ENCODE data around the gene CDHR1. TPM values are rescaled to one million over a fixed set of nuclear protein-coding genes. Genes with fewer than 3 reads are reported as not detected.
"Not testable (repeated sequence)": the region's sequence is repeated elsewhere in the genome, so short reads cannot be mapped to it uniquely, and the experiment has no call there.

CDHR1 gene
- under 1 TPM; 0.17 to 0.51 TPM for total RNA-seq
- polyA plus RNA-seq: under 1 TPM; 0.07 to 0.10 TPM

GRCh38 chr10:84194424-84195043 lies at the start of gene CDHR1:
Gene CDHR1, plus strand, starts transcription at chr10:84194537. Its CDS starts 224 bp downstream, at chr10:84194761.
- Histone ChIP-seq H3K4me1 (ENCODE audit: control insufficient read depth in 4 of 4, insufficient read depth in 4 of 4, low read length in 3 of 4) (peaks cover 4 to 13% (median 7%) of the 10 kb centered on the region in 4 donors), H3K9me3 (ENCODE audit: control insufficient read depth in 4 of 4, low read length in 3 of 4) (no peaks in the 10 kb centered on the region), H3K27ac (ENCODE audit: low read depth in 1 of 2, low read length in 2 of 2) (no peak within 1 kb of the TSS), H3K4me3 (ENCODE audit: low read depth in 1 of 3, low read length in 3 of 3) (peak within 1 kb of the TSS in 2 of 3 donors; percentile 8 to 53), H3K9ac (ENCODE audit: low read depth in 1 of 2, low read length in 2 of 2) (no peak within 1 kb of the TSS), H3K27me3 (ENCODE audit: control insufficient read depth in 4 of 4, insufficient read depth in 4 of 4, low read length in 3 of 4) (peaks cover 0 to 11% (median 7%) of the 10 kb centered on the region in 4 donors), H3K36me3 (ENCODE audit: control insufficient read depth in 4 of 4, insufficient read depth in 3 of 4, low read depth in 1 of 4, low read length in 3 of 4) (no peaks in the 10 kb centered on the region)
- TF ChIP-seq EGR1 (IDR thresholded peaks at IDR 0.05; ENCODE audit: low read depth in 2 of 2): no peak
- TF ChIP-seq, protein P1, sequence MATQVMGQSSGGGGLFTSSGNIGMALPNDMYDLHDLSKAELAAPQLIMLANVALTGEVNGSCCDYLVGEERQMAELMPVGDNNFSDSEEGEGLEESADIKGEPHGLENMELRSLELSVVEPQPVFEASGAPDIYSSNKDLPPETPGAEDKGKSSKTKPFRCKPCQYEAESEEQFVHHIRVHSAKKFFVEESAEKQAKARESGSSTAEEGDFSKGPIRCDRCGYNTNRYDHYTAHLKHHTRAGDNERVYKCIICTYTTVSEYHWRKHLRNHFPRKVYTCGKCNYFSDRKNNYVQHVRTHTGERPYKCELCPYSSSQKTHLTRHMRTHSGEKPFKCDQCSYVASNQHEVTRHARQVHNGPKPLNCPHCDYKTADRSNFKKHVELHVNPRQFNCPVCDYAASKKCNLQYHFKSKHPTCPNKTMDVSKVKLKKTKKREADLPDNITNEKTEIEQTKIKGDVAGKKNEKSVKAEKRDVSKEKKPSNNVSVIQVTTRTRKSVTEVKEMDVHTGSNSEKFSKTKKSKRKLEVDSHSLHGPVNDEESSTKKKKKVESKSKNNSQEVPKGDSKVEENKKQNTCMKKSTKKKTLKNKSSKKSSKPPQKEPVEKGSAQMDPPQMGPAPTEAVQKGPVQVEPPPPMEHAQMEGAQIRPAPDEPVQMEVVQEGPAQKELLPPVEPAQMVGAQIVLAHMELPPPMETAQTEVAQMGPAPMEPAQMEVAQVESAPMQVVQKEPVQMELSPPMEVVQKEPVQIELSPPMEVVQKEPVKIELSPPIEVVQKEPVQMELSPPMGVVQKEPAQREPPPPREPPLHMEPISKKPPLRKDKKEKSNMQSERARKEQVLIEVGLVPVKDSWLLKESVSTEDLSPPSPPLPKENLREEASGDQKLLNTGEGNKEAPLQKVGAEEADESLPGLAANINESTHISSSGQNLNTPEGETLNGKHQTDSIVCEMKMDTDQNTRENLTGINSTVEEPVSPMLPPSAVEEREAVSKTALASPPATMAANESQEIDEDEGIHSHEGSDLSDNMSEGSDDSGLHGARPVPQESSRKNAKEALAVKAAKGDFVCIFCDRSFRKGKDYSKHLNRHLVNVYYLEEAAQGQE (IDR thresholded peaks at IDR 0.05): no peak
- TF ChIP-seq HNF4G (IDR thresholded peaks at IDR 0.05): no peak
- no peak for TF ChIP-seq FOXA2 (IDR thresholded peaks at IDR 0.05)
- TF ChIP-seq, protein P2, sequence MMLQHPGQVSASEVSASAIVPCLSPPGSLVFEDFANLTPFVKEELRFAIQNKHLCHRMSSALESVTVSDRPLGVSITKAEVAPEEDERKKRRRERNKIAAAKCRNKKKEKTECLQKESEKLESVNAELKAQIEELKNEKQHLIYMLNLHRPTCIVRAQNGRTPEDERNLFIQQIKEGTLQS (IDR thresholded peaks at IDR 0.05): no peak
- TF ChIP-seq RXRA (IDR thresholded peaks at IDR 0.05): no peak
- WGBS: 2% methylated on average over 61 of the region's 61 CpGs
- DNase-seq (ENCODE audit: low spot score): no peak

- H3K4me3 ChIP-seq (ENCODE audit: low read depth in 1 of 3, low read length in 3 of 3): no peak overlapping the region
- TF ChIP-seq CTCF (IDR thresholded peaks at IDR 0.05; ENCODE audit: low read depth, low read length, missing input control) (no peak), RXRA (IDR thresholded peaks at IDR 0.05) (peak in 1 of 2 donors; percentile 15)
- TF ChIP-seq, protein P2 (IDR thresholded peaks at IDR 0.05): no peak
- no peaks in the 10 kb centered on the region for H3K9me3 ChIP-seq (ENCODE audit: control insufficient read depth in 4 of 4, low read length in 3 of 4)
- DNase-seq (ENCODE audit: low spot score): no peak
- H3K27me3 ChIP-seq (ENCODE audit: control insufficient read depth in 4 of 4, insufficient read depth in 4 of 4, low read length in 3 of 4): no peaks in the 10 kb centered on the region
- H3K9ac ChIP-seq (ENCODE audit: low read depth in 1 of 2, low read length in 2 of 2): no peak overlapping the region
- peaks cover 14 to 81% (median 70%) of the 10 kb centered on the region in 4 donors for H3K36me3 ChIP-seq (ENCODE audit: control insufficient read depth in 4 of 4, insufficient read depth in 3 of 4, low read depth in 1 of 4, low read length in 3 of 4)
- H3K4me1 ChIP-seq (ENCODE audit: control insufficient read depth in 4 of 4, insufficient read depth in 4 of 4, low read length in 3 of 4): peaks cover 0 to 13% (median 11%) of the 10 kb centered on the region in 4 donors
- H3K27ac ChIP-seq (ENCODE audit: low read depth in 1 of 2, low read length in 2 of 2): no peak overlapping the region
These were observed 47.0 kb upstream of the CDHR1 start for GRCh38 chr10:84147347-84147746.

DNA sequence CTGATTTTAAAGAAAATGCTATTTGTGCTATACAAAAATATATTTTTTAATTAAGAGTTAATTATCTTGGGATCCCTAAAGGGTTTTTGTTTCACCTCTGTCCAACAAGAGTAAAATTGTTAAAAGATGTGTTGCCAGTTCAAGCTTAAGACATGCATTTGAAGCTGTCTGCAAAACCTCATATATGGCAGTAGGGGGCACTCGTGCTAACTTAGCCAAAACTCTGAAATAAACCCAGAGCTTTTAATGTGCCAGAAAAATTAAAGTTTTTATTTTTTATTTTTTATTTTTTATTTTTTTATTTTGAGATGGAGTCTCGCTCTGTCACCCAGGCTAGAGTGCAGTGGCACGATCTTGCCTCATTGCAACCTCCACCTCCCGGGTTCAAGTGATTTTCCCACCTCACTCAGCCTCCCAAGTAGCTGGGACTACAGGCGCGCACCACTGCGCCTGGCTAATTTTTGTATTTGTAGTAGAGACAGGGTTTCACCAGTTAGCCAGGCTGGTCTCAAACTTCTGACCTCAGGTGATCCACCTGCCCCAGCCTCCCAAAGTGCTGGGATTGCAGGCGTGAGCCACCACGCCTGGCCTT lies 46.2 kb upstream of the CDHR1 start:
- H3K27me3 ChIP-seq (ENCODE audit: control insufficient read depth in 4 of 4, insufficient read depth in 4 of 4, low read length in 3 of 4); DNase-seq (ENCODE audit: low spot score); H3K27ac ChIP-seq (ENCODE audit: low read depth in 1 of 2, low read length in 2 of 2); H3K9me3 ChIP-seq (ENCODE audit: control insufficient read depth in 4 of 4, low read length in 3 of 4); H3K4me3 ChIP-seq (ENCODE audit: low read depth in 1 of 3, low read length in 3 of 3); H3K9ac ChIP-seq (ENCODE audit: low read depth in 1 of 2, low read length in 2 of 2): not testable (repeated sequence)
- WGBS: 88% methylated on average over 9 of the region's 9 CpGs
- H3K36me3 ChIP-seq (ENCODE audit: control insufficient read depth in 4 of 4, insufficient read depth in 3 of 4, low read depth in 1 of 4, low read length in 3 of 4): peaks cover 14 to 82% (median 71%) of the 10 kb centered on the region in 4 donors
- H3K4me1 ChIP-seq (ENCODE audit: control insufficient read depth in 4 of 4, insufficient read depth in 4 of 4, low read length in 3 of 4): peaks cover 0 to 13% (median 11%) of the 10 kb centered on the region in 4 donors
- TF ChIP-seq RAD21 (IDR thresholded peaks at IDR 0.05) (peak; percentile 43 to 58), CTCF (IDR thresholded peaks at IDR 0.05; ENCODE audit: low read depth, low read length, missing input control) (peak; percentile 55)

All from liver (tissue), 9 donors.